AG10803 (cell line): ENCODE data around the gene PDE9A.
"Not testable (repeated sequence)": the region's sequence is repeated elsewhere in the genome, so short reads cannot be mapped to it uniquely, and the experiment has no call there.

Experiments used
- DNase-seq: peaks from one replicate; pipeline ENCODE4 v3.0.0; 2010; ENCODE audit warnings: low read depth
- H3K4me3 ChIP-seq: 2 replicates; pipeline ENCODE4 v1.5.1; 2011; ENCODE audit warnings: mild to moderate bottlenecking, low read length, control low read depth
- TF ChIP-seq, protein P1 (sequence below): conservative IDR thresholded peaks from 2 replicates; pipeline ENCODE4 v1.5.1; 2011; ENCODE audit warnings: mild to moderate bottlenecking, low read length, control low read depth, inconsistent platforms

The PDE9A gene

DNA sequence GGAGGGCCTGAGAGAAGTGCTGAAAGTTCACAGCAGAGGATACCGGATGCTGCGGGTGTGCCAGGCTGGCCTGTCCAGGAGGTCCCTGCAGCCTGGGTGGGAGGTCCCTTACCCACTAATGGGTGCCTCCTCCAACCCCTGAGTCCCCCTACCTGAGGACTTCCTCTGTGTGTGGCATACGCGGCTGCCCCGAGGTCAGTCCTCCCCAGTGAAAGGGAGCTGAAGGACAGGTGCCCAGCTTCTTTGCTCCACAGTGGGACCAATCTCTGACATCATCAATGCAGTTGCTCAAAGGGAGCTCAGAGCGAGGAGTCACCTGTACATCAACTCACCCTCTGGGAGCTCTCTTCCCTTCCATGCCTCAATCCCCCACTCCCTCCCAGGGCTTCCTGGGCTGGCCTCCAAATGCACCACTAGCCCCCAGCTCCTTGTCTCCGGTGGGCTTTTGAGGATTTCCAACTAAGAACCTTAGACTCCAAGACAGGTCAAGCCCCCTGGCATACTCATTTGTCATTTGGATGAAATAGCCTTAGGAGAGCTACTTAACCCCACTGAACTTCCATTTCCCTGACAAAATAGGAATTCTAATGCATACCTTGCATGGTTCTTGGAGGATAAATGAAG is 53.9 kb downstream of the PDE9A start:
- DNase-seq, result no peak
- no peak overlapping the region for H3K4me3 ChIP-seq
- TF ChIP-seq, protein P1, sequence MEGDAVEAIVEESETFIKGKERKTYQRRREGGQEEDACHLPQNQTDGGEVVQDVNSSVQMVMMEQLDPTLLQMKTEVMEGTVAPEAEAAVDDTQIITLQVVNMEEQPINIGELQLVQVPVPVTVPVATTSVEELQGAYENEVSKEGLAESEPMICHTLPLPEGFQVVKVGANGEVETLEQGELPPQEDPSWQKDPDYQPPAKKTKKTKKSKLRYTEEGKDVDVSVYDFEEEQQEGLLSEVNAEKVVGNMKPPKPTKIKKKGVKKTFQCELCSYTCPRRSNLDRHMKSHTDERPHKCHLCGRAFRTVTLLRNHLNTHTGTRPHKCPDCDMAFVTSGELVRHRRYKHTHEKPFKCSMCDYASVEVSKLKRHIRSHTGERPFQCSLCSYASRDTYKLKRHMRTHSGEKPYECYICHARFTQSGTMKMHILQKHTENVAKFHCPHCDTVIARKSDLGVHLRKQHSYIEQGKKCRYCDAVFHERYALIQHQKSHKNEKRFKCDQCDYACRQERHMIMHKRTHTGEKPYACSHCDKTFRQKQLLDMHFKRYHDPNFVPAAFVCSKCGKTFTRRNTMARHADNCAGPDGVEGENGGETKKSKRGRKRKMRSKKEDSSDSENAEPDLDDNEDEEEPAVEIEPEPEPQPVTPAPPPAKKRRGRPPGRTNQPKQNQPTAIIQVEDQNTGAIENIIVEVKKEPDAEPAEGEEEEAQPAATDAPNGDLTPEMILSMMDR, result no peak

DNA sequence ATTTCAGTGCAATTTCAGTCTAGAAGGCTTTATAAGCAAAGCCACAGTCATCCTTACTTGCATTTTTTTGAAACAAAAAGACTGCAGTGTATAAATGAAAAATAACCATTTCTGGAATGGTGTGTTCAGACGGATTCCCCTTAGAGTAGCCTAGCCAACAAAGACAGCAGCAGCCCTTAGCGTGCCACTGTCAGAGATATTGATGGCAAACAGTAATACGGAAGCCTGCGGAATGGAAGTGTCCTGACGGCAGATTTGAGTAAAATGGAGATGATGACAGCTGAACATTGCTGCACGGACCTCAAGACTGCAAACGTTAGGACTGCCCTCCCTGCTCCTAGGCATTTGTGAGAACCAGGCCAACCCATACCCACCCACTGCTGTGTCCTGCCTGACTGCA is 54.7 kb downstream of the PDE9A start:
- TF ChIP-seq, protein P1, result no peak
- DNase-seq, result no peak
- no peak overlapping the region for H3K4me3 ChIP-seq

DNA sequence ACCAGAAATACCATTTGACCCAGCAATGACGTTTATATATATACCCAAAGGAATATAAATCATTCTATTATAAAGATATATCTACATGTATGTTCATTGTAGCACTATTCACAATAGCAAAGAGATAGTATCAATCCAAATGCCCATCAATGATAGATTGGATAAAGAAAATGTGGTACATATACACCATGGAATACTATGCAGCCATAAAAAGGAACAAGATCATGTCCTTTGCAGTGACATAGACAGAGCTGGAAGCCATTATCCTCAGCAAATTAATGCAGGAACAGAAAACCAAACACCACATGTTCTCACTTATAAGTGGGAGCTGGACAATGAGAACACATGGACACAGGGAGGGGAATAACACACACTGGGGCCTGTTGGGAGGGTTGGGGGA is 55.5 kb downstream of the PDE9A start:
- not testable (repeated sequence) for DNase-seq, H3K4me3 ChIP-seq

DNA sequence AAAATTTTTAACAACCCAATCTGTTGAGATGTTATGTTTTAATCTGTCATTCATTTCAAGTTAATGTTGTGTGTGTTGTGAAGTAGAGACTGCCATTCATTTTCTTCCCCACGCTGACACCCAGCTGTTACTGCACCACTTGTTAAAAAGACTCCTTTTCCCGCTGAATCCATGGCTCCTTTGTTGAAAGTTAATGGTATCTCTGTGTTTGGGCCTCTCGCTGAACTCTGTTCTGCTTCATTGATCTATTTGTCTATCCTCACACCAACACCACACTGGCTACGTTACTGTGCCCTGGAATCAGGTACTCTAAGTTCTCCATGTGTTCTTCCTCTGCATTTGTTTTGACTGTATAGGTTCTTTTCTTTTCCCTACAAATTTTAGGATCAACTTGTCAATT is 58.2 kb downstream of the PDE9A start:
- DNase-seq, result no peak
- H3K4me3 ChIP-seq, result no peak overlapping the region
- TF ChIP-seq, protein P1, result no peak

DNA sequence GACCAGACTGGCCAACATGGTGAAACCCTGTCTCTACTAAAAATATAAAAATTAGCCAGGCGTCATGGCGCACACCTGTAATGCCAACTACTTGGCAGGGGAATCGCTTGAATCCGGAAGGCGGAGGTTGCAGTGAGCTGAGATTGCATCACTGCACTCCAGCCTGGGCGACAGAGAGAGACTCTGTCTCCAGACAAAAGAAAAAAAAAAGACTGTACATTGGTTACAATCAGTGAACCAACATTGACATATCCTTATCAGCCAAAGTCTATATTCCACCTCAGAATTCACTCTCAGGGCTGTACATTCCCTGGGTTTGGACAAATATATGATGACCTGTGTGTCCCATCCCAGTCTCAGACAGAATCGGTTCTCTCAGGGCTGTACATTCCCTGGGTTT is 62.0 kb downstream of the PDE9A start:
- DNase-seq, H3K4me3 ChIP-seq: not testable (repeated sequence)

DNA sequence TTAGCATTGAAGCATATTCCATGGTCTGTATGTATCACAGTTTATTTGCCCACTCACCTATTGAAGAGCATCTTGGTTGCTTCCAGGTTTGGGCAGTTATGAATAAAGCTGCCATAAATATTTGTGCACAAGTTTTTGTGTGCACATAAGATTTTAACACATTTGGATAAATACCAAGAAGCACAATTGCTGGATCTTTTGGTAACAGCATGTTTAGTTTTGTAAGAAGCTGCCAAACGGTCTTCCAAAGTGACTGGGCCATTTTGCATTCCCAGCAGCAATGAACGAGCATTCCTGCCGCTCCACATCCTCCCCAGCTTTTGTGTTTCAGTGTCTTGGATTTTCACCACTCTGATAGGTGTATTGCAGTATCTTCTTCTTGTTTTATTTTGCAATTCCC is 62.7 kb downstream of the PDE9A start:
- TF ChIP-seq, protein P1, result no peak

DNA sequence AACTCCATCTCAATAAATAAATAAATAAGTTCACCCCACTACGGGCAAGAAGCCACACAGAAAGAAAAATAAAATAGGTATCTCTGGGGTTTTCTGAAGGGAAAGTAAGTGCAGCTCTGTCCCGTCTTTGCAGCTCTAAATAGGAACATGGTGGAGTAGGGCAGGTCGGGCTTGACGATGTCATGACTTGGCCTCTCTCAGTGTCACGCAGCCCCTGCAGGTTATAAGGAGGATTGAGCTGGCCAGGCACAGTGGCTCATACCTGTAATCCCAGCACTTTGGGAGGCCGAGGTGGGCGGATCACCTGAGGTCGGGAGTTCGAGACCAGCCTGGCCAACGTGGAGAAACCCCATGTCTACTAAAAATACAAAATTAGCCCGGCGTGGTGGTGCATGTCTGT is 67.1 kb downstream of the PDE9A start:
- not testable (repeated sequence) for DNase-seq, H3K4me3 ChIP-seq

More for the DNA sequence above, 62.7 kb downstream of the PDE9A start:
- no peak for DNase-seq
- no peak overlapping the region for H3K4me3 ChIP-seq

DNA sequence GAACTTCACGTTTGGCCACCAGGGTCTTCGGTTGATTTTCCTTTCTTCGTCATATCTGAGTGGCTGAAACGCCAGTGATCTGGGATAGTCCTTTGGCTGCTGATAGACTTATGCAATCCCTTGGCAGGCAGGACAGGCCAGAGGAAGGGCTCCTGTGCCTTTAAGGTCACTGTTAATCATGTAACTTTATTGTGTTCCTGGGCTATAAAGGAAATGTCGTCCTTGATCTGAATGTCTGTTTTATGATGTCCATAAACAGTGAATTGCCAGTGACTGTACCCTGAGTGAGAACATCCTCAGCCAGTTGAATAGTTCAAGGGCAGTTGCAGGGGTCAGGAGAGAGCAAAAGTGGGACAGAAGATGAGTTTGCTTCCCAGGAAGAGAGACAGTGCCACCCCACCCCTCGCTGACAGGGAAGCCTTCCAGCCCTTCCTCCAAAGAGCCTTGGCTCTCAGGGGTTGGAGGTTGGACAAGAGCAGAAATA is 68.0 kb downstream of the PDE9A start:
- no peak overlapping the region for H3K4me3 ChIP-seq
- TF ChIP-seq, protein P1, result no peak
- DNase-seq, result peak; percentile 6

DNA sequence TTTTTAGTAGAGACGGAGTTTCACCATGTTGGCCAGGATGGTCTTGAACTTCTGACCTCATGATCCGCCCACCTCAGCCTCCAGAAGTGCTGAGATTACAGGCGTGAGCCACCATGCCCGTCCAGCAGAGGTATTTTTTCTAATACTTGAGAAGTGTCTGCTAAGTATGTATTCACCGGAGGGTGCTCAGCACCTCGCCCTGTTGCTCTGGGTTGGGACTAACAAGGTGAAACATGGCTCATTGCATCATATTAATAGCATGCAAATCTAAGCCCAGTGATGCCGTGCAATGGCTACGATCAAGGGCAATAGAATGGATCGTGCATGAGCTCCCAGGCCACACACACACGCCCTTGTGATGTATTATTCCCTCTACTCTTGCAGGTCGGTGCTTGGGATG is 68.7 kb downstream of the PDE9A start:
- DNase-seq, result no peak
- H3K4me3 ChIP-seq, result no peak overlapping the region
- TF ChIP-seq, protein P1, result no peak
